PFSK-1 (cell line): ENCODE data around the gene PRPF40B.
"Not testable (repeated sequence)": the region's sequence is repeated elsewhere in the genome, so short reads cannot be mapped to it uniquely, and the experiment has no call there.

Source experiments
- FOXP2 ChIP-seq: optimal IDR thresholded peaks from 2 replicates; pipeline ENCODE3; 2011; ENCODE audit warnings: borderline replicate concordance, control low read depth, inconsistent platforms; ENCODE audit not compliant: insufficient read depth; ENCODE audit errors: extremely low read length, extremely low read depth
- POLR2AphosphoS5 ChIP-seq: IDR thresholded peaks from 2 replicates; pipeline ENCODE4 v1.6.1; 2012; ENCODE audit warnings: low read depth, mild to moderate bottlenecking, control low read depth, low read length, moderate library complexity
- SIN3A ChIP-seq: IDR thresholded peaks from 2 replicates; pipeline ENCODE4 v1.6.1; 2012; ENCODE audit warnings: mild to moderate bottlenecking, low read length, moderate library complexity, borderline replicate concordance; ENCODE audit not compliant: insufficient read depth
- TAF1 ChIP-seq: IDR thresholded peaks from 2 replicates; pipeline ENCODE4 v1.6.1; 2012; ENCODE audit warnings: low read length, control low read depth, borderline replicate concordance; ENCODE audit not compliant: insufficient read depth
- TF ChIP-seq, protein P1 (sequence below), 2 experiments: IDR thresholded peaks; 2 replicates each; pipeline versions ENCODE4 v1.6.1 to v1.8.0; 2011 to 2012; ENCODE audit warnings: low read depth in 2 of 2, low read length in 2 of 2, control low read depth in 1 of 2, inconsistent platforms in 1 of 2, mild to moderate bottlenecking in 1 of 2, moderate library complexity in 1 of 2; ENCODE audit not compliant: insufficient read depth in 1 of 2

The PRPF40B gene

DNA sequence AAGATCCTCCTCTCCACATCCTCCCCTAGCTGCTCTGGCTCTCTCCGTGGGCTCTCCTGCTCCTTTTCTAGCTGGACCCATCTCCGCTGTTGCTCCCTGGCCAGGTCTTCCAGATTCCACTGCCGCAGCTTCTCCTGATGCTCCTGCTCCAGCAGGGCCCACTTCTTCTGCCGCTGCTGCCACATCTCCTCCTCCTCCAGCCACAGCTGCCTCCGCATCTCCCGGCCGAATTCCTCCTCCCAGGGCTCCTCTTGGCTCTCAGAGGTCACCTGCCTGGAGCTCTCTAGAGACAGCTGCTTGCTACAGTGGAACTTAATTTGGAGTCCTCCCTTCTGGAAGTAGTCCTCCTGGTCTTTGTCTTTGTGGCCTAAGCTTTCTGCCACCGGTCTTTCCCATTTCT, 23.4 kb upstream of the PRPF40B start:
- TF ChIP-seq SIN3A (no peak), POLR2AphosphoS5 (no peak), FOXP2 (no peak), TAF1 (no peak)
- TF ChIP-seq, protein P1, sequence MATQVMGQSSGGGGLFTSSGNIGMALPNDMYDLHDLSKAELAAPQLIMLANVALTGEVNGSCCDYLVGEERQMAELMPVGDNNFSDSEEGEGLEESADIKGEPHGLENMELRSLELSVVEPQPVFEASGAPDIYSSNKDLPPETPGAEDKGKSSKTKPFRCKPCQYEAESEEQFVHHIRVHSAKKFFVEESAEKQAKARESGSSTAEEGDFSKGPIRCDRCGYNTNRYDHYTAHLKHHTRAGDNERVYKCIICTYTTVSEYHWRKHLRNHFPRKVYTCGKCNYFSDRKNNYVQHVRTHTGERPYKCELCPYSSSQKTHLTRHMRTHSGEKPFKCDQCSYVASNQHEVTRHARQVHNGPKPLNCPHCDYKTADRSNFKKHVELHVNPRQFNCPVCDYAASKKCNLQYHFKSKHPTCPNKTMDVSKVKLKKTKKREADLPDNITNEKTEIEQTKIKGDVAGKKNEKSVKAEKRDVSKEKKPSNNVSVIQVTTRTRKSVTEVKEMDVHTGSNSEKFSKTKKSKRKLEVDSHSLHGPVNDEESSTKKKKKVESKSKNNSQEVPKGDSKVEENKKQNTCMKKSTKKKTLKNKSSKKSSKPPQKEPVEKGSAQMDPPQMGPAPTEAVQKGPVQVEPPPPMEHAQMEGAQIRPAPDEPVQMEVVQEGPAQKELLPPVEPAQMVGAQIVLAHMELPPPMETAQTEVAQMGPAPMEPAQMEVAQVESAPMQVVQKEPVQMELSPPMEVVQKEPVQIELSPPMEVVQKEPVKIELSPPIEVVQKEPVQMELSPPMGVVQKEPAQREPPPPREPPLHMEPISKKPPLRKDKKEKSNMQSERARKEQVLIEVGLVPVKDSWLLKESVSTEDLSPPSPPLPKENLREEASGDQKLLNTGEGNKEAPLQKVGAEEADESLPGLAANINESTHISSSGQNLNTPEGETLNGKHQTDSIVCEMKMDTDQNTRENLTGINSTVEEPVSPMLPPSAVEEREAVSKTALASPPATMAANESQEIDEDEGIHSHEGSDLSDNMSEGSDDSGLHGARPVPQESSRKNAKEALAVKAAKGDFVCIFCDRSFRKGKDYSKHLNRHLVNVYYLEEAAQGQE (IDR thresholded peaks at IDR 0.05; ENCODE audit: insufficient read depth in 1 of 2, low read depth in 2 of 2, low read length in 2 of 2), result no peak

DNA sequence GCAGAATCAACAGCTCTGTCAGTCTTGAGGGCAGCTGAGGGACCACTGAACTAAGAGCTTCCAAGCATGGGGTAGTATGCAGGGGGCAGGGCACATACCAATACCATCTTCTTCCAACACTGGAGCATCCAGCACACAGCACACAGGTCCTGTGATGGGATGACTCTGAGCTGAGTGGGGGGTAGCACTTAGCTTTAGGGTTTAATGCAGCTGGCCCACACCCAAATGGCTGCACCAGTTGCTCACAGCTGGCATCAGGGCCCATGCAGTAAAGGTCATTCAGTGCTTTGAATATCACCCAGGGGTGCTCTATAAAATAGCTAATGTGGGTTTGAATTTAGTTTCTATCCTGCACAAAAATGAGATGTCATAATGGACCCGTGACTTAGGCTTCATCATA, 19.6 kb upstream of the PRPF40B start:
- TF ChIP-seq POLR2AphosphoS5 (no peak), TAF1 (no peak), SIN3A (no peak), FOXP2 (no peak)
- TF ChIP-seq, protein P1 (IDR thresholded peaks at IDR 0.05; ENCODE audit: insufficient read depth in 1 of 2, low read depth in 2 of 2, low read length in 2 of 2), result no peak

DNA sequence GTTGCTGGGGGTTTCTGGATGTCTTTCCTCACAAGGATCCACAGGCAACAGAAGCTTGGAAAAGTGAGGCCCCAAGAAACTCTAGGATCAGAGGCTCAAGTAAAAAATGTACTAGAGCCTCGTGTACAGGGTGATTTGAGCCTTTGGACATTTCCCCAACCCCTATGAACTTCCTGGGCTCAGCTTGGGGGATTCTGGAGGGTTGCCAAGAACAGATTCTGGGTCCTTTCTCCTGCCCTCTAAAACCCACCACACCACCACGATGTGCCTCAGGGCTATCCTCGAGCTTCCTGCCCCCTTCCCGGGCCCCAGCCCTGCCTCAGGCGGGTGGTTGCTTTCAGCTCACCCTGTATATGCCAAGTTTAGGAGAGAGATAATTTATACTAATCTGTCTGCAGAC, 18.5 kb upstream of the PRPF40B start:
- TF ChIP-seq FOXP2, result no peak
- TF ChIP-seq, protein P1 (IDR thresholded peaks at IDR 0.05; ENCODE audit: insufficient read depth in 1 of 2, low read depth in 2 of 2, low read length in 2 of 2), result no peak
- TF ChIP-seq POLR2AphosphoS5, result no peak
- no peak for TF ChIP-seq SIN3A
- no peak for TF ChIP-seq TAF1

DNA sequence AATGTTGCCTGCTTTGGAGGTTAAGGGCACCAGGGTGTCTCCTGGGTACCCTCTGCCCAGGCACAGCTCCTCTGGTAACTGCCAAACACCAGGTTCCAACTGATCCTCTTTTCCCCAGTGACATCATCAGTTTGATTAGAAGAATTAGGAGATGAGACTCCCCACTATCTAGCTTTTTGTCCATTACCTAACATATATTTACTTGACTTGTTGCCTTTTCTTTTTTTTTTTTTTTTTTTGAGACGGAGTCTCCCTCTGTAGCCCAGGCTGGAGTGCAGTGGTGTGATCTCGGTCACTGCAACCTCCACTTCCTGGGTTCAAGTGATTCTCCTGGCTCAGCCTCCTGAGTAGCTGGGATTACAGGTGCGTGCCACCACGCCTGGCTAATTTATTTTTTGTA, 17.8 kb upstream of the PRPF40B start, which contains the start of gene FAM186B:
Gene FAM186B (minus strand): TSS at position 101 of the 400 bp plus-strand sequence. CDS start 162 bp downstream, outside the sequence.
- TF ChIP-seq, protein P1 (IDR thresholded peaks at IDR 0.05; ENCODE audit: insufficient read depth in 1 of 2, low read depth in 2 of 2, low read length in 2 of 2), result not testable (repeated sequence)
- not testable (repeated sequence) for TF ChIP-seq POLR2AphosphoS5, SIN3A
